Activated CD8-positive, alpha-beta memory T cell treated with anti-CD3 and anti-CD28 coated beads, Interleukin-2, amount 10 ng/mL, durations not matched to agents 7 days and 5 days (primary cell): ENCODE measurements around the gene OAT. TPM values are rescaled to one million over a fixed set of nuclear protein-coding genes. Genes with fewer than 3 reads are reported as not detected.
"Not testable (repeated sequence)": the region's sequence is repeated elsewhere in the genome, so short reads cannot be mapped to it uniquely, and the experiment has no call there.

Experiments
- ATAC-seq: fragments of 150-1000 bp; cut with Tn5 transposase; one replicate; pipeline ENCODE4 v1.10.0; 2021; ENCODE audit warnings: moderate library complexity
- CTCF ChIA-PET: fragments of 350-600 bp; sonication (Branson Sonifier 250); formaldehyde crosslinking; loops from one replicate; lab custom pipeline; 2021; ENCODE audit warnings: antibody characterized with exemption; lab: Charles Lee
- DNase-seq: peaks from one replicate; pipeline ENCODE4 v3.0.0-alpha.2; 2020
- H3K27ac Mint-ChIP-seq: one replicate; pipeline ENCODE4 v1.8.0; 2021; ENCODE audit warnings: mild to moderate bottlenecking, mixed read lengths
- H3K27me3 Mint-ChIP-seq: one replicate; pipeline ENCODE4 v1.8.0; 2021; ENCODE audit warnings: mixed read lengths
- H3K36me3 Mint-ChIP-seq: one replicate; pipeline ENCODE4 v1.8.0; 2021; ENCODE audit warnings: mild to moderate bottlenecking, mixed read lengths
- H3K4me1 Mint-ChIP-seq: one replicate; pipeline ENCODE4 v1.8.0; 2021; ENCODE audit warnings: mixed read lengths
- H3K4me3 Mint-ChIP-seq: one replicate; pipeline ENCODE4 v1.8.0; 2021; ENCODE audit warnings: mild to moderate bottlenecking, moderate library complexity, mixed read lengths
- H3K9me3 Mint-ChIP-seq: one replicate; pipeline ENCODE4 v1.8.0; 2022; ENCODE audit warnings: low read depth, mixed read lengths
- total RNA-seq, 2 experiments: library from RNA; stranded (reverse); gene quantifications; one replicate each; pipeline ENCODE4 v1.2.3, GENCODE V29; 2021

The OAT gene
- total RNA-seq, 2 experiments from 2014 or later = 18.7 to 32.3 TPM

GRCh38 chr10:124435683-124436082 lies 17.0 kb upstream of the OAT start:
- H3K36me3 Mint-ChIP-seq, H3K4me1 Mint-ChIP-seq, H3K9me3 Mint-ChIP-seq, H3K27me3 Mint-ChIP-seq, H3K27ac Mint-ChIP-seq, DNase-seq, H3K4me3 Mint-ChIP-seq, ATAC-seq: not testable (repeated sequence)
- CTCF ChIA-PET = interaction anchor here (1.3 kb wide), 1 partner anchor 23 kb away, joined by 3 read pairs; no protein-coding TSS in a partner anchor

DNA sequence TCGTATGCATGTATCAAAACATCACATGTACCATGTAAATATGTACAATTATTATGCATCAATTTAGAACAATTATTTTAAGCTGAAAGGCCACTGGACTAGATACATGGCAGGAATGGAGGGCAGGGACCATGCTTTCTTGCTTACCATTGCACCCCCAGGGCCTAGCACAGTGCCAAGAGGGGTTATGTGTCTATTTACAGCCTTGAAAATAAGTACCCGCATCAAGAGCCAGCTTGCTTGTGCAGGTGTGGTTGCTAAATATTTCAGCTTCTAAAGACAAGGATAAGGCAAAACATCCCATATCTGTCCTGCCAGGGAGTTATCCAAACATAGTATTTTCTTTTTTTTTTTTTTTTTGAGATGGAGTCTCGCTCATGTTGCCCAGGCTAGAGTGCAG lies 14.7 kb upstream of the OAT start:
- Mint-ChIP-seq H3K27me3 (peaks cover 16% of the 10 kb centered on the region), H3K36me3 (no peaks in the 10 kb centered on the region), H3K4me3 (no peak overlapping the region), H3K9me3 (no peaks in the 10 kb centered on the region), H3K4me1 (peaks cover 4% of the 10 kb centered on the region), H3K27ac (no peak overlapping the region)
- ATAC-seq = no peak
- no peak for DNase-seq
- CTCF ChIA-PET = interaction anchor here (0.7 to 1.2 kb wide), 3 partner anchors 12 to 1126 kb away, joined by 3 read pairs; no protein-coding TSS in a partner anchor

- Mint-ChIP-seq H3K27ac (no peak overlapping the region), H3K27me3 (peaks cover 19% of the 10 kb centered on the region), H3K36me3 (no peaks in the 10 kb centered on the region), H3K9me3 (no peaks in the 10 kb centered on the region), H3K4me1 (no peaks in the 10 kb centered on the region), H3K4me3 (no peak overlapping the region)
- DNase-seq (no peak), ATAC-seq (no peak)
- CTCF ChIA-PET = no interaction called here
Measured at GRCh38 chr10:124430077-124430476, 11.4 kb upstream of the OAT start.

GRCh38 chr10:124429576-124429975 lies 10.9 kb upstream of the OAT start:
- Mint-ChIP-seq H3K27ac (no peak overlapping the region), H3K4me1 (no peaks in the 10 kb centered on the region), H3K27me3 (peaks cover 19% of the 10 kb centered on the region), H3K9me3 (no peaks in the 10 kb centered on the region), H3K4me3 (no peak overlapping the region), H3K36me3 (no peaks in the 10 kb centered on the region)
- CTCF ChIA-PET = no interaction called here
- DNase-seq (no peak), ATAC-seq (no peak)

DNA sequence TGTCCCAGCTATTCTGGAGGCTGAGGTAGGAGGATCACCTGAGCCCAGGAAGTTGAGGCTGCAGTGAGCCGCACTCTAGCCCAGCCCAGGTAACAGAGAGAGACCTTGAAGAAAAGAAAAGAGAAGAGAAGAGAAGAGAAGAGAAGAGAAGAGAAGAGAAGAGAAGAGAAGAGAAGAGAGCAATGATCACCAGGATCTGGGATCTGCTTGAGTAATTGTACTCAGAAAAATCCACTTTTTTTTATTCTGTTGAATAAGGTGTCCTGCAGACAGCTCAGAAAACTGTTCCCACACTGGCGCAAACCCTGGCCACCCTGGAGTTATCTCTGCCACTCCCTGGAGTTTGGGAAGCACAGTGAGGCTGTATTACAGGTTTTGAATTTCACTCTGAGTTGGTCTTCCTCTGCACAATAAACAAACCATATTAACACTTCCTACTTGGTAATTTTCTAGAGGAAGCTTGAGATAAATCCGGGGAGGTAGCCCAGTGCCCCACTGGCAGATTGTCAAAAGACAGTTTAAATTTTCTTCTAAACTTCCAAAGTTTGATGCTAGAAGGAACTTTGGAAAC lies 9.6 kb upstream of the OAT start:
- CTCF ChIA-PET = interaction anchor here (1.2 kb wide), 1 partner anchor 39 kb away, joined by 3 read pairs; no protein-coding TSS in a partner anchor
- Mint-ChIP-seq H3K4me3 (no peak overlapping the region), H3K27me3 (peaks cover 26% of the 10 kb centered on the region), H3K27ac (no peak overlapping the region), H3K4me1 (no peaks in the 10 kb centered on the region), H3K9me3 (no peaks in the 10 kb centered on the region), H3K36me3 (no peaks in the 10 kb centered on the region)
- ATAC-seq (no peak), DNase-seq (no peak)

DNA sequence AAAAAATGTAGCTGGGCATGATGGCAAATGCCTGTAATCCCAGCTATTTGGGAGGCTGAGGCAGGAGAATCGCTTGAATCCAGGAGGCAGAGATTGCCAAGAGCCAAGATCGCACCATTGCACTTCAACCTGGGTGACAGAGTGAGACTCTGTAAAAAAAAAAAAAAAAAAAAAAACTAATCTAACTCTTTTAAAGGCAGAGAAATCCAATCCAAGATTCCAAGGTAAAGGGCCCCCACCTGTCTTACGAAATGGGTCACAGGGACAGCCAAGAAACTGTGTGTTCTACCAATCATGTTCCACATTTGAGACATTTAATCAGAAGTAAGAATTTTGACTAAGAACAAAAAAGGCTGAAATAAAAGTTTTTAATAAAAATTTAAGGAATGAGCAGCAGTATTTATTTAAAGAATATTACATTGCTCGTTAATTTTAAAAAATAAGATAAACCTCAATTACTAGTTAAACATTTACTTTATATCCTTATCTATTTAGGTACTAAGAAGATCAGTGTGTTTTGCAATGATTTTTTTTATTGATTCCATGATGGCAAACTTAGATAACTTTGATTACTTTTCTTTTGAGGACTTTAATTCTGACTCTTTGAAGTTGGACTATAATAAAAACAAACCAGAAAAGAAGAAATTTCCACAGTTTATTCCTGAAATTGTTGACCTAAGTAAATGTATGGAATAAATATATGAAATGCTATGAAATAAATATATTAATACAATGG lies 6.7 kb upstream of the OAT start:
- Mint-ChIP-seq H3K27ac (no peak overlapping the region), H3K4me1 (no peaks in the 10 kb centered on the region), H3K27me3 (peaks cover 27% of the 10 kb centered on the region), H3K4me3 (no peak overlapping the region), H3K9me3 (no peaks in the 10 kb centered on the region), H3K36me3 (no peaks in the 10 kb centered on the region)
- DNase-seq (no peak), ATAC-seq (no peak)
- CTCF ChIA-PET = no interaction called here

- ATAC-seq = no peak
- Mint-ChIP-seq H3K27ac (no peak overlapping the region), H3K9me3 (no peaks in the 10 kb centered on the region), H3K36me3 (no peaks in the 10 kb centered on the region), H3K4me1 (peaks cover 4% of the 10 kb centered on the region), H3K27me3 (peaks cover 22% of the 10 kb centered on the region), H3K4me3 (no peak overlapping the region)
- CTCF ChIA-PET = no interaction called here
- DNase-seq = no peak
Measured at GRCh38 chr10:124423813-124424212, 5.1 kb upstream of the OAT start.

DNA sequence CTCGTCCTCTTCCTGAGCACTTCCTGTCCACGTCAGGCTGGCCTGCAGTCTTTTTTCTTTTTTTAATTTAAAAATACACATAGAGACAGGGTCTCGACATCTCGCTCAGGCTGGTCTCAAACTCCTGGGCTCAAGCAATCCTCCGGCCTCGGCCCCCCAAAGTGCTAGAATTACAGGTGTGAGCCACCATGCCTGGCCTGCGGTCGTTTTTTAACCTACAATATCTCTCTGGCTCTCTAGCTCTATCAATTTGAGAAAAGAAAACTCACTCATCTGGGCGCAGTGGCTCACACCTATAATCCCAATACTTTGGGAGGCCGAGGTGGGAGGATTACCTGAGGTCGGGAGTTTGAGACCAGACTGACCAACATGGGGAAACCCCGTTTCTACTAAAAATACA lies 4.0 kb upstream of the OAT start:
- ATAC-seq = no peak
- H3K36me3 Mint-ChIP-seq = no peaks in the 10 kb centered on the region
- no peak overlapping the region for H3K27ac Mint-ChIP-seq

GRCh38 chr10:124420254-124420653 lies 1.5 kb upstream of the OAT start:
- Mint-ChIP-seq H3K27me3 (peaks cover 12% of the 10 kb centered on the region), H3K27ac (no peak overlapping the region), H3K4me1 (peaks cover 14% of the 10 kb centered on the region), H3K9me3 (no peaks in the 10 kb centered on the region), H3K36me3 (no peaks in the 10 kb centered on the region), H3K4me3 (peak overlapping the region; percentile 29)
- CTCF ChIA-PET = interaction anchor here (0.7 to 0.9 kb wide), 2 partner anchors 13 to 31 kb away, joined by 3 to 4 read pairs; no protein-coding TSS in a partner anchor
- ATAC-seq (no peak), DNase-seq (no peak)

More for the DNA sequence above, 4.0 kb upstream of the OAT start:
- DNase-seq = no peak
- Mint-ChIP-seq H3K9me3 (no peaks in the 10 kb centered on the region), H3K4me3 (no peak overlapping the region), H3K27me3 (peaks cover 15% of the 10 kb centered on the region), H3K4me1 (peaks cover 8% of the 10 kb centered on the region)
- CTCF ChIA-PET = no interaction called here

- Mint-ChIP-seq H3K27me3 (peaks cover 12% of the 10 kb centered on the region), H3K4me1 (peaks cover 14% of the 10 kb centered on the region), H3K27ac (no peak overlapping the region), H3K4me3 (peak overlapping the region; percentile 73), H3K36me3 (no peaks in the 10 kb centered on the region), H3K9me3 (no peaks in the 10 kb centered on the region)
- CTCF ChIA-PET = interaction anchor here (0.9 to 4.5 kb wide), 3 partner anchors 13 to 30 kb away, joined by 4 to 18 read pairs (median 16); no protein-coding TSS in a partner anchor
- no peak for ATAC-seq
- no peak for DNase-seq
Measured at GRCh38 chr10:124419635-124420034, 912 bp upstream of the OAT start.

DNA sequence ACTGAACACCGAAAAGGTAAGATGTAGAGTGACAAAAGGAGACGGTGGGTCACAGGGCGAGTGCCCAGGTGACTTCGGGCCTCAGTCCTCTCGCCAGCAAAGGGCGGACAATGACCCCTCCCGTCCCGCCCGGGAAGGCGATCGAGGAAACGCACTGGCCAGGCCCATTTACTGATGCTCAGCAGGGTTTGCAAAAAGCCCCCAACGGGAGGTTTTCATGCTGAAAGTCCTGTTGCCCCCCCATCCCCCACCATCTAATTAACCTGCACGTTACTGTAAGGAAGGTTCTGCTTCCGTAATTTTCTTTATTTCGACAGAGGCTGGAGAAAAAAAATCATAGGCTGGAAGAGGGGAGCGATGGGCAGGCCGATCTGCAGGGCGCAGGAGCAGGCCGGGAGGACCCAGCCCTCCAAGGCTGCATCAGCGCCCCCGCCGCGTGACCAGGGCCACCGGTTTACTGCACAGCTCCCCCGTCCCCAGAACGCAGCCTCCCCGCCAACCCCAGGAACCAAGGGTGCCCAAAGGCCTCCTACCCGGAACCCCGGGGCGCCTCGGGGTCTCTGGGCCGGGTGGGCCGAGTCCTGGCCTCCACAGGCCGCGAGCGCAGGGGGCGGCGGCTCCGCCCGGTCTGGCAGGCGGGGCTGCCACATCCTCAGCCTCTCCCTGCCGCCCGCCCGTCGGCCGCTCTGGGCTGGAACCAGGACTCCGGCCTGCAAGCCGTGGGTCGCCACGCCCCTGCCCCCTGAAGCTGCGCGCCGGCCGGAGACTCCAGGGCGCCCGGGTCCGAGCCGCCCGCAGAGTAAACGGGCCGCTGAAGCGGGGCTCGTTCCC lies 613 bp downstream of the OAT start:
- Mint-ChIP-seq H3K9me3 (no peaks in the 10 kb centered on the region), H3K36me3 (no peaks in the 10 kb centered on the region), H3K27ac (peak overlapping the region; percentile 32), H3K27me3 (peaks cover 5% of the 10 kb centered on the region), H3K4me1 (peaks cover 14% of the 10 kb centered on the region), H3K4me3 (peak overlapping the region; percentile 73)
- CTCF ChIA-PET = interaction anchor here (3.0 to 4.5 kb wide), 2 partner anchors 14 to 29 kb away, joined by 16 to 18 read pairs; no protein-coding TSS in a partner anchor
- DNase-seq (peak; percentile 67), ATAC-seq (peak; percentile 59)

DNA sequence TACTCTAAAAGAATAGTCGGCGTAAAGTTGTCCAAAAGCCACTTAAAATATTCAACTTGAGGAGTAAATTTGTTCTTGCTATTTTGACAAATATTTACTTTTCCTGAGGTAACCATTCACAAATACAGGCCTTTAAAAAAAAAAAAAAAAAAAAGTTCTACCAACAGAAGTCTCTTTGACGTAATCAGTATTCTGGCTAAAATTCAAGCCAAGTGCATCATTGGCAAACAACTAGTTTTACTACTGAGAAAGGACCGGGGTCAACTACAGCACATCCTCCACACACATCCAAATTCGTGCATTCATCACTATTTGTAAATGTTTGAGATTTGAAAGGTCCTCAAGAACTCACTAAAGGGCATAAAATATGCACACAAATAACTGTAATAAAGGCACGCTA lies 2.0 kb downstream of the OAT start:
- no peak for ATAC-seq
- Mint-ChIP-seq H3K36me3 (peaks cover 3% of the 10 kb centered on the region), H3K4me3 (no peak overlapping the region), H3K4me1 (peaks cover 14% of the 10 kb centered on the region), H3K27ac (no peak overlapping the region), H3K9me3 (no peaks in the 10 kb centered on the region), H3K27me3 (no peaks in the 10 kb centered on the region)
- no peak for DNase-seq
- CTCF ChIA-PET = interaction anchor here (3.0 to 4.5 kb wide), 2 partner anchors 13 to 27 kb away, joined by 16 to 18 read pairs; no protein-coding TSS in a partner anchor

DNA sequence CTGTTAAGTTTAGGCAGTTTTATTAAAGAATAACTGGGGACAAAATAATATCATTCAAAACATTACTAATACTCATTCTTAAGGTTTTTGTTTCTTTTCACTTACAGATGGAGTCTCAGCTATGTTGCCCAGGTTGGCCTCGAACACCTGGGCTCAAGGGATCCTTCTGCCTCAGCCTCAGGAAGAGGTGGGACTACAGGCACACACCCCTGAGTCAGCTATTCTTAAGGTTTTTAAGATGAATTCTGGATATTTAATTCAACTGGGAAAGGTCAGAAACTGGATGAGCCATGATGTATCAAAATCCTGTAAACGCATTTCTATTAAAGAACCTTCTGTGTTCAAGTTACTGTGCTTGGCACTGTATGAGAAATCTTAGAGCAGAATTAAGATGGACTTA lies 3.5 kb downstream of the OAT start:
- Mint-ChIP-seq H3K36me3 (peaks cover 7% of the 10 kb centered on the region), H3K27me3 (no peaks in the 10 kb centered on the region), H3K4me1 (peaks cover 14% of the 10 kb centered on the region), H3K4me3 (no peak overlapping the region), H3K27ac (no peak overlapping the region), H3K9me3 (no peaks in the 10 kb centered on the region)
- DNase-seq (no peak), ATAC-seq (no peak)
- CTCF ChIA-PET = interaction anchor here (1.3 to 4.5 kb wide), 2 partner anchors 11 to 12 kb away, joined by 4 to 18 read pairs; no protein-coding TSS in a partner anchor
